GM12878 (cell line): ENCODE results near the gene UNC119. TPM values are rescaled to one million over a fixed set of nuclear protein-coding genes. Genes with fewer than 3 reads are reported as not detected.

ENCODE experiments used
- ATAC-seq: fragments of 200-7000 bp; cut with Tn5 transposase; 3 replicates; pipeline ENCODE4 v1.9.1; 2020; ENCODE audit warnings: mild to moderate bottlenecking, moderate library complexity
- Bru-seq: library from RNA; stranded (reverse); fragments of 400-500 nt; gene quantifications from one replicate; lab custom pipeline; 2021; lab: Mats Ljungman, UMichigan
- BruChase-seq, 2 experiments: library from RNA; stranded (reverse); fragments of 400-500 nt; gene quantifications; one replicate each; lab custom pipeline; 2021; lab: Mats Ljungman, UMichigan
- BruUV-seq: library from RNA; stranded (reverse); fragments of 400-500 nt; replicated peaks from 2 replicates; lab custom pipeline; 2021; lab: Mats Ljungman, UMichigan
- CTCF ChIA-PET: fragments of 300-600 bp; sonication (Branson Sonifier 250); formaldehyde crosslinking; extraction: SDS; loops from one replicate; lab custom pipeline; 2021; ENCODE audit warnings: inconsistent platforms; lab: Yijun Ruan, JAX
- POLR2A ChIA-PET: fragments of 350-600 bp; formaldehyde crosslinking; extraction: SDS; loops from one replicate; lab custom pipeline; 2021; ENCODE audit warnings: inconsistent platforms; lab: Charles Lee
- RAD21 ChIA-PET: fragments of 300-600 bp; sonication (Branson Sonifier 250); formaldehyde crosslinking; loops from one replicate; lab custom pipeline; 2023; ENCODE audit warnings: antibody characterized with exemption; ENCODE audit not compliant: unreplicated experiment; lab: Charles Lee
- SMC1A ChIA-PET: fragments of 300-600 bp; sonication (Branson Sonifier 250); formaldehyde crosslinking; loops from one replicate; lab custom pipeline; 2023; ENCODE audit not compliant: unreplicated experiment, uncharacterized antibody; lab: Charles Lee
- DNase-seq: peaks from one replicate; pipeline ENCODE4 v3.0.0-alpha.2; 2011; ENCODE audit warnings: low read depth, low spot score
- FAIRE-seq: peaks from 3 replicates; lab custom pipeline; 2011; peaks lifted over from hg19 to GRCh38; lab: Jason Lieb, UNC
- H2AFZ ChIP-seq: 2 replicates; pipeline ENCODE4 v1.6.0; 2011; ENCODE audit warnings: low read depth, low read length, control low read depth; ENCODE audit not compliant: control insufficient read depth
- H3K27ac ChIP-seq: 2 replicates; pipeline ENCODE4 v1.5.1; 2011; ENCODE audit warnings: control low read depth; ENCODE audit not compliant: control insufficient read depth, insufficient read depth
- H3K27me3 ChIP-seq, 2 experiments: replicated peaks in 1 of 2; 2 replicates each; pipeline versions ENCODE4 v1.6.0 to v1.6.1; 2011; ENCODE audit warnings: low read length in 1 of 2; ENCODE audit not compliant: control insufficient read depth in 2 of 2, insufficient read depth in 2 of 2
- H3K36me3 ChIP-seq, 2 experiments: 2 replicates each; pipeline ENCODE4 v1.5.1; 2011; ENCODE audit warnings: low read length in 1 of 2; ENCODE audit not compliant: control insufficient read depth in 2 of 2, insufficient read depth in 2 of 2
- H3K4me1 ChIP-seq: 2 replicates; pipeline ENCODE4 v1.6.1; 2011; ENCODE audit warnings: mild to moderate bottlenecking, low read length, moderate library complexity, mixed read lengths; ENCODE audit not compliant: control insufficient read depth, insufficient read depth
- H3K4me2 ChIP-seq: 2 replicates; pipeline ENCODE4 v1.6.0; 2011; ENCODE audit warnings: control low read depth; ENCODE audit not compliant: control insufficient read depth, insufficient read depth
- H3K4me3 ChIP-seq: fragments of 200-600 bp; sonication (generic); 2 replicates; pipeline ENCODE4 v1.5.1; 2016
- H3K79me2 ChIP-seq: 2 replicates; pipeline ENCODE4 v1.6.0; 2011; ENCODE audit warnings: low read length; ENCODE audit not compliant: control insufficient read depth, insufficient read depth
- H3K9ac ChIP-seq: 2 replicates; pipeline ENCODE4 v1.8.0; 2011; ENCODE audit warnings: low read length, control low read depth, mixed read lengths; ENCODE audit not compliant: control insufficient read depth, insufficient read depth
- H3K9me3 ChIP-seq: replicated peaks from 3 replicates; pipeline ENCODE4 v1.5.1; 2011; ENCODE audit warnings: mild to moderate bottlenecking, low read length; ENCODE audit not compliant: control insufficient read depth, insufficient read depth
- H4K20me1 ChIP-seq: 2 replicates; pipeline ENCODE4 v1.6.0; 2011; ENCODE audit not compliant: control insufficient read depth, insufficient read depth
- BACH1 ChIP-seq: fragments of 450-650 bp; IDR thresholded peaks from 2 replicates; pipeline ENCODE4 v1.6.1; 2017; ENCODE audit warnings: mild to moderate bottlenecking, borderline replicate concordance
- DPF2 ChIP-seq: fragments of 450-650 bp; IDR thresholded peaks from 2 replicates; pipeline ENCODE4 v1.6.1; 2017; ENCODE audit warnings: mild to moderate bottlenecking
- IKZF1 ChIP-seq: fragments of 450-650 bp; conservative IDR thresholded peaks from 2 replicates; pipeline ENCODE4 v1.6.1; 2017; ENCODE audit warnings: antibody characterized with exemption, mild to moderate bottlenecking
- NKRF ChIP-seq: fragments of 450-650 bp; conservative IDR thresholded peaks from 2 replicates; pipeline ENCODE4 v1.6.1; 2017; ENCODE audit warnings: mild to moderate bottlenecking, moderate library complexity
- NR2F1 ChIP-seq: fragments of 450-650 bp; conservative IDR thresholded peaks from 2 replicates; pipeline ENCODE4 v1.6.1; 2017; ENCODE audit warnings: mild to moderate bottlenecking
- POLR2AphosphoS2 ChIP-seq: IDR thresholded peaks from 2 replicates; pipeline ENCODE4 v1.6.1; 2011; ENCODE audit warnings: low read depth, mild to moderate bottlenecking, low read length, improper control_type of control experiment, moderate library complexity
- SMAD1 ChIP-seq: fragments of 450-650 bp; IDR thresholded peaks from 2 replicates; pipeline ENCODE4 v1.6.1; 2018; ENCODE audit warnings: mild to moderate bottlenecking, low read depth; ENCODE audit not compliant: partially characterized antibody
- SRF ChIP-seq, 2 experiments: IDR thresholded peaks; 2 replicates each; pipeline ENCODE4 v1.6.1; 2011; ENCODE audit warnings: low read depth in 2 of 2, low read length in 2 of 2, mild to moderate bottlenecking in 1 of 2, moderate library complexity in 1 of 2
- TAF1 ChIP-seq: IDR thresholded peaks from 2 replicates; pipeline ENCODE4 v1.6.1; 2011; ENCODE audit warnings: mild to moderate bottlenecking, low read depth, low read length, borderline replicate concordance
- ZNF687 ChIP-seq: fragments of 450-650 bp; IDR thresholded peaks from 2 replicates; pipeline ENCODE4 v1.6.1; 2017; ENCODE audit warnings: mild to moderate bottlenecking, moderate library complexity
- WGBS: methylation state at CpG from one replicate; pipeline ENCODE4 v1.1.6; 2016; ENCODE audit warnings: low lambda C conversion rate; ENCODE audit not compliant: insufficient replicate concordance, insufficient coverage; ENCODE audit errors: missing lambda C conversion rate; 5-methylcytosine and 5-hydroxymethylcytosine counted together
- in situ Hi-C: fragments of 300-500 bp; cut with MboI; formaldehyde crosslinking; loops from 9 replicates; pipeline ENCODE4 v1.14.3; 2018; ENCODE audit warnings: mixed read lengths
- intact Hi-C: fragments of 100-400 bp; cut with micrococcal nuclease; formaldehyde crosslinking; loops from one replicate; pipeline ENCODE4 v1.14.2; 2022; ENCODE audit not compliant: unreplicated experiment
- long read RNA-seq, 2 experiments: library from polyadenylated mRNA; unstranded; transcript quantifications; one replicate each; pipeline ENCODE4 v2.0.0, GENCODE V29; 2019 to 2020
- polyA minus RNA-seq, 3 experiments: library from RNA; depleted of rRNA, polyadenylated mRNA; stranded (reverse); fragments of >200 nt; gene quantifications; 2 replicates each; pipeline ENCODE4 v1.2.3, GENCODE V29; 2011
- polyA plus RNA-seq, 11 experiments: library from polyadenylated mRNA; depleted of rRNA in 4 of 11; unstranded in 6 of 11; stranded (reverse) in 5 of 11; fragments of >200 nt; fragmentation: Nextera tagmentation in 4 of 11; fragmentation: Illumina TruSeq in 1 of 11; extraction: Ambion mirVana in 4 of 11; extraction: Trizol in 1 of 11; gene quantifications; 1 replicate in 1 of 11; 2 replicates in 10 of 11; pipeline versions ENCODE4 v1.2.1 to v1.2.3, GENCODE V29; 2011 to 2016; ENCODE audit warnings: inconsistent platforms in 2 of 11, missing spikeins in 2 of 11, low read depth in 1 of 11
- total RNA-seq, 4 experiments: library from RNA; depleted of rRNA in 3 of 4; stranded (reverse); fragments of >200 nt in 3 of 4; fragmentation: Illumina TruSeq in 1 of 4; extraction: Trizol in 1 of 4; gene quantifications; 2 replicates each; pipeline versions ENCODE4 v1.2.1 to v1.2.3, GENCODE V29; 2013 to 2021

The UNC119 gene
- total RNA-seq (2013; cell fraction: nucleolus; rRNA removed): 161 and 194 TPM in 2 replicates
- total RNA-seq (2014; rRNA removed) (109 and 117 TPM in 2 replicates), total RNA-seq (2014; rRNA removed; fragmentation: Illumina TruSeq; extraction: Trizol) (45.6 and 47.2 TPM in 2 replicates), total RNA-seq (2021) (70.7 and 75.6 TPM in 2 replicates), polyA plus RNA-seq (2011; rRNA removed) (275 and 436 TPM in 2 replicates), polyA plus RNA-seq (2014; fragmentation: Illumina TruSeq; extraction: Trizol) (28.9 and 68.4 TPM in 2 replicates), polyA plus RNA-seq (2014; fragmentation: Nextera tagmentation; extraction: Ambion mirVana) (1 to 10 TPM; 2.7 to 7.4 TPM), polyA plus RNA-seq (2014; rRNA removed) (126 and 135 TPM in 2 replicates), polyA plus RNA-seq (2016; fragmentation: Nextera tagmentation; extraction: Ambion mirVana) (10 to 100 TPM; 38.5 to 46.1 TPM), polyA minus RNA-seq (2011; rRNA and poly(A)+ RNA removed) (124 and 179 TPM in 2 replicates), Bru-seq, nascent RNA (percentile 90 among the genes with signal in this experiment), BruChase-seq, experiment 1, labeled RNA remaining after a 6-hour chase (percentile 97 among the genes with signal in this experiment), BruChase-seq, experiment 2, labeled RNA remaining after a 2-hour chase (percentile 96 among the genes with signal in this experiment)
- polyA plus RNA-seq (2011; ENCODE audit: low read depth): 22.1 TPM
- 263 and 384 TPM in 2 replicates for polyA plus RNA-seq (2011; cell fraction: cytosol; rRNA removed)
- polyA plus RNA-seq (2011; cell fraction: nucleus; rRNA removed): 704 and 944 TPM in 2 replicates
- polyA plus RNA-seq (2012): 46.6 and 60.8 TPM in 2 replicates
- 49.2 and 83.6 TPM in 2 replicates for polyA minus RNA-seq (2011; cell fraction: cytosol; rRNA and poly(A)+ RNA removed)
- 211 and 217 TPM in 2 replicates for polyA minus RNA-seq (2011; cell fraction: nucleus; rRNA and poly(A)+ RNA removed)
- long read RNA-seq, experiment 1, transcript UNC119-202 (5 exons, 1,424 nt): major isoform, 73 of 101 reads
- long read RNA-seq, experiment 1, transcript UNC119-201 (4 exons, 1,653 nt): minor isoform, 9 of 101 reads
- long read RNA-seq, experiment 1, partial matches to known transcripts: 3 of 101 reads
- long read RNA-seq, experiment 1, other reads (novel, unspliced or antisense): 16 of 101 reads
- long read RNA-seq, experiment 2, full-length matches to known transcripts: 7 of 19 reads
- long read RNA-seq, experiment 2, partial matches to known transcripts: 10 of 19 reads
- long read RNA-seq, experiment 2, other reads (novel, unspliced or antisense): 2 of 19 reads

- Histone ChIP-seq H3K27me3 (no peaks in the 10 kb centered on the region), H3K9ac (peak within 1 kb of the TSS; percentile 79), H3K4me3 (peak within 1 kb of the TSS; percentile 98), H3K4me1 (peaks cover 34% of the 10 kb centered on the region), H3K36me3 (peaks cover 24 to 31% of the 10 kb centered on the region in 2 experiments; a peak in 3 of 4 replicates), H4K20me1 (no peaks in the 10 kb centered on the region), H3K27ac (peak within 1 kb of the TSS; percentile 73), H3K9me3 (no peaks in the 10 kb centered on the region), H3K79me2 (peaks cover 48% of the 10 kb centered on the region), H3K4me2 (peak within 1 kb of the TSS; percentile 97), H2AFZ (peak within 1 kb of the TSS; percentile 48; the same call in 1 of the 2 replicates)
- no TSS peak for BruUV-seq
- ChIA-PET CTCF (interaction anchor here (1.0 to 13.9 kb wide), 5 partner anchors 14 to 60 kb away, joined by 3 to 316 read pairs (median 3); partner anchors contain the start of gene PIGS), SMC1A (interaction anchor here (0.6 to 6.1 kb wide), 6 partner anchors 9 to 46 kb away, joined by 3 to 89 read pairs (median 4); partner anchors contain the start of genes PIGS and SPAG5), RAD21 (interaction anchor here (0.6 to 8.3 kb wide), 6 partner anchors 17 to 1219 kb away, joined by 3 to 102 read pairs (median 4); partner anchors contain the start of genes ALDOC and PIGS), POLR2A (interaction anchor here (0.7 to 9.1 kb wide), 9 partner anchors 17 to 167 kb away, joined by 3 to 148 read pairs (median 6); partner anchors contain the start of genes ALDOC, PIGS and RPL23A)
- ATAC-seq (peak; percentile 78), DNase-seq (no peak), FAIRE-seq (no peak)
- in situ Hi-C loops (loop anchor here (25.0 kb wide), 1 partner anchor 1065 kb away; no protein-coding TSS in a partner anchor), intact Hi-C loops (loop anchor here (10.0 kb wide), 1 partner anchor 162 kb away; the partner anchor contains the start of genes PROCA1, RAB34 and RPL23A)
- under 1% methylated on average over 50 of the region's 67 CpGs for WGBS
- TF ChIP-seq BACH1: peak; percentile 78
- TF ChIP-seq ZNF687: peak; percentile 69; the same call in 1 of the 2 replicates
- peak; percentile 45; the same call in 1 of the 2 replicates for TF ChIP-seq NR2F1
- peak; percentile 87 for TF ChIP-seq DPF2
- TF ChIP-seq SMAD1: no peak
- TF ChIP-seq SRF (IDR thresholded peaks at IDR 0.05; ENCODE audit: low read depth in 2 of 2, low read length in 2 of 2): no peak
- TF ChIP-seq NKRF: peak; percentile 90
- TF ChIP-seq IKZF1: peak; percentile 72
- TF ChIP-seq TAF1: peak; percentile 65; the same call in 1 of the 2 replicates
- TF ChIP-seq POLR2AphosphoS2: 0 out of 2 replicates have a peak, but pooled peaks have one; percentile 54
Observed at GRCh38 chr17:28552176-28552999, at the start of gene UNC119. UNC119 (minus strand) TSS chr17:28552624; CDS start chr17:28552557, 67 bp downstream.
